Measurements from ENCODE around the gene MST1. TPM values are rescaled to one million over a fixed set of nuclear protein-coding genes. Genes with fewer than 3 reads are reported as not detected.
A peak's percentile ranks its signal among the peaks of the same experiment; 100 is the strongest.

The MST1 gene
- total and polyA plus RNA-seq, 8 donors: 17.2 to 150 (median 24.7) TPM

DNA sequence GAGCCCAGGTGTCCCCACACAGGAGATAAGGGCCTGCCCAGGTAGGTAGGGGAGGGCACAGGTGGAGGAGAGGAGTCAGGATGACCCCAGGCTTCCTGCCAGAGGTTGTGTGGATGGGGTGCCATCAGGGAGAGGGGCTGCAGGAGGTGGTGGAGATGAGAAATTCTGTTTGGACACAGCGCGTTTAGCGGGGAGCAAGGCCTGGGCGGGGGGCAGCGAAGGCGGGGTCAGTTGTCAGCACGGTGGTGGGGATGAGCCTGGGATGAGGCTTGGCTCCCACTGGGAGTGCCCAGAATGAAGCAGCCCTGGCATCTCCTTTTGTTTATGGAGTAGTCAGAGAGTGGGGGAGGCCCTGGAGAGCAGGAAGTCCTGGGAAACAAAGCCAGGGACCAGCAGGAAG is 14.7 kb upstream of the MST1 start:
- no peaks in the 10 kb centered on the region for H3K27me3 ChIP-seq
- ATAC-seq (no peak), DNase-seq (peak in 1 of 6 donors; percentile 55), FAIRE-seq (no peak)
- WGBS, 2 donors: 95 to 96% methylated on average over 7 of the region's 7 CpGs
- peaks cover 0 to 9% (median 0%) of the 10 kb centered on the region in 3 donors for H3K36me3 ChIP-seq
- H3K27ac ChIP-seq: no peak overlapping the region
- no peaks in the 10 kb centered on the region for H3K4me1 ChIP-seq
- no peaks in the 10 kb centered on the region for H3K9me3 ChIP-seq
- TF ChIP-seq, protein P1, sequence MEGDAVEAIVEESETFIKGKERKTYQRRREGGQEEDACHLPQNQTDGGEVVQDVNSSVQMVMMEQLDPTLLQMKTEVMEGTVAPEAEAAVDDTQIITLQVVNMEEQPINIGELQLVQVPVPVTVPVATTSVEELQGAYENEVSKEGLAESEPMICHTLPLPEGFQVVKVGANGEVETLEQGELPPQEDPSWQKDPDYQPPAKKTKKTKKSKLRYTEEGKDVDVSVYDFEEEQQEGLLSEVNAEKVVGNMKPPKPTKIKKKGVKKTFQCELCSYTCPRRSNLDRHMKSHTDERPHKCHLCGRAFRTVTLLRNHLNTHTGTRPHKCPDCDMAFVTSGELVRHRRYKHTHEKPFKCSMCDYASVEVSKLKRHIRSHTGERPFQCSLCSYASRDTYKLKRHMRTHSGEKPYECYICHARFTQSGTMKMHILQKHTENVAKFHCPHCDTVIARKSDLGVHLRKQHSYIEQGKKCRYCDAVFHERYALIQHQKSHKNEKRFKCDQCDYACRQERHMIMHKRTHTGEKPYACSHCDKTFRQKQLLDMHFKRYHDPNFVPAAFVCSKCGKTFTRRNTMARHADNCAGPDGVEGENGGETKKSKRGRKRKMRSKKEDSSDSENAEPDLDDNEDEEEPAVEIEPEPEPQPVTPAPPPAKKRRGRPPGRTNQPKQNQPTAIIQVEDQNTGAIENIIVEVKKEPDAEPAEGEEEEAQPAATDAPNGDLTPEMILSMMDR (IDR thresholded peaks at IDR 0.05): no peak
- H3K4me3 ChIP-seq: no peak overlapping the region
- intact Hi-C loops (cut with DNase I): loop anchor here in 2 of 3 donors (5.0 to 10.0 kb wide), 2 partner anchors 138 to 141 kb away; no protein-coding TSS in a partner anchor

DNA sequence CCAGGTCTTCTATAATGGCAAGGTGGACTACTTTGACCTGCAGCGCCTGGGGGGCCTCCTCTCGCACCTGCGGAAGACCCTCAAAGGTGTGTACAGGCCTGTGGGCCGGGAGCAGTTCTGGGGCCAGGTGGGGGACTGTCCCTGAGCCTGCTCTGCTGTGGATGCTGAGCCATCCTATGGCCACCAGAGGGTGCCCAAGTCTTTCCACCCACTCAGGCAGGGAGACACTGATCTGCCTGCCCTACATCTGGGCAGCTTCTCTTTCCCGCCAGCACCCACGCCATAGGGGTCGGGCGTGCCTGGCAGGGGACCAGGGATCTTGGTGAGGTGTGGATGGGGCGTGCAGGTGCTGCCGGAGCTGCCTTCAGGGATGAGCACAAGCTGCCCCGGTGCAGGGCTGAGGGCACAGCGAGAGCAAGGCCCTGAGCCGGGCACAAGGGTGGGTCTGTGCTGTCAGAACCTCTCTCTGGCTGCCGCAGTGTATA is 14.2 kb upstream of the MST1 start:
- no peak overlapping the region for H3K27ac ChIP-seq
- 45 to 52% methylated on average over 14 of the region's 14 CpGs for WGBS, 2 donors
- H3K4me3 ChIP-seq: no peak overlapping the region
- no peaks in the 10 kb centered on the region for H3K27me3 ChIP-seq
- FAIRE-seq (no peak), DNase-seq (peak in 4 of 6 donors; percentile 53 to 79 (median 72)), ATAC-seq (peak; percentile 81 to 96 (median 91))
- H3K9me3 ChIP-seq: no peaks in the 10 kb centered on the region
- H3K4me1 ChIP-seq: no peaks in the 10 kb centered on the region
- intact Hi-C loops (cut with DNase I): loop anchor here in 2 of 3 donors (5.0 to 10.0 kb wide), 2 partner anchors 139 to 141 kb away; no protein-coding TSS in a partner anchor
- TF ChIP-seq, protein P1 (IDR thresholded peaks at IDR 0.05): peak; percentile 73 to 86 (median 82)
- H3K36me3 ChIP-seq: peaks cover 0 to 9% (median 0%) of the 10 kb centered on the region in 3 donors

DNA sequence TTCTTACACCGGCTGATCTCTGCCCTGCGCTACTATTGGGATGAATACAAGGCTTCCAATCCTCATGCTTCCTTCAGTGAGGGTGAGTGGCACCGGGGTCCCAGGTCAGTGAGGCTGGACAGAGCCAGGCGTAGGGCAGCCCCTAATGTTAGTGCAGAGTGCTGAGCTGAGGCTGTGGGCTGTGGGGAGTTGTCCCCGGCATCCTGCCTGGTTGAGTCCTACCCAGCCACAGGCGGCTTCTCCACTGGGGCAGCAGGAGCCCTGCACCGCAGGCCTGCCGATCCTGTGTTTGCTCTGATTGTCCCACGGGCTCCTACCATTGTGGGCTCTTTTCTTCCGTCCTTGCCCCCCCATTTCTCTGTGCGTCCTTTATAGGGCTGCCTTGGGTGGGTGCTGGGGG is 13.4 kb upstream of the MST1 start:
- Histone ChIP-seq H3K4me3 (no peak overlapping the region), H3K36me3 (peaks cover 0 to 9% (median 0%) of the 10 kb centered on the region in 3 donors), H3K4me1 (no peaks in the 10 kb centered on the region), H3K9me3 (no peaks in the 10 kb centered on the region), H3K27me3 (no peaks in the 10 kb centered on the region), H3K27ac (no peak overlapping the region)
- ATAC-seq (no peak), DNase-seq (peak in 2 of 6 donors; percentile 17 to 61), FAIRE-seq (no peak)
- intact Hi-C loops (cut with DNase I): loop anchor here in 2 of 3 donors (5.0 to 10.0 kb wide), 2 partner anchors 140 to 142 kb away; no protein-coding TSS in a partner anchor
- WGBS, 2 donors: 84 to 89% methylated on average over 11 of the region's 11 CpGs
- TF ChIP-seq, protein P1 (IDR thresholded peaks at IDR 0.05): no peak

DNA sequence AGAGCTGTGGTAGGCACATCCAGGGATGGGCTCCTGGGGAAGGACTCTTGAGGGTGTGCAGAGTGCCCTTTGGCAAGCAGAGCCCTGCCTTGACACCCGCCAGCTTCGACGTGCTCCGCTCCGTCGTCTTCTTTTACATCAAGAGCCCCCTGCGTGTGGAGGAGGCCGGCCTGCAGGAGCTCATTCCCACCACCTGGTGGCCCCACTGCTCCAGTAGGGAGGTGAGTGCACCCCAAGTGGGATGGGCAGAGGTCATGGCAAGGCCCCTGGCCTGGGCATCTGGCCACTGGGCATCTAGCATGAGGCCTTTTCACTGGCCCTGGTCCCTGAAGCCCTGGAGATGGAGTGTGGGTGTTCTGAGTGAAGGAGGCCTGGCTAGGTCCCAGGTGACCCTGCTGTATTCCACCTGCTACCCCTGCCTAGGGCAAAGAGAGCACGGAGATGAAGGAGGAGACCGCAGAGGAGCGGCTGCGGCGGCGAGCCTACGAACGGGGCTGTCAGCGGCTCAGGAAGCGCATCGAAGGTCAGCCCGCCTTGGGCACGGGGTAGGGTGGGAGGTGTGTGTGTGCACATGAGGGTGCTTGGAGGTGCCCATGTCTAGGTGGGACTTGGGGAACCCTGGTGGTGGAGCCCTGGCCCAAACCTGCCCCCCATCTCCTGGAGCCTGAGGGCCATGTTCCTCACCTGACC is 12.3 kb upstream of the MST1 start:
- Histone ChIP-seq H3K9me3 (no peaks in the 10 kb centered on the region), H3K4me3 (no peak overlapping the region), H3K36me3 (peaks cover 0 to 9% (median 0%) of the 10 kb centered on the region in 3 donors), H3K27ac (no peak overlapping the region), H3K27me3 (no peaks in the 10 kb centered on the region), H3K4me1 (no peaks in the 10 kb centered on the region)
- ATAC-seq (no peak), FAIRE-seq (no peak), DNase-seq (peak in 2 of 6 donors; percentile 36 to 67)
- intact Hi-C loops (cut with DNase I): loop anchor here in 2 of 3 donors (5.0 to 10.0 kb wide), 2 partner anchors 141 to 143 kb away; no protein-coding TSS in a partner anchor
- WGBS, 2 donors: 85 to 87% methylated on average over 21 of the region's 21 CpGs
- TF ChIP-seq, protein P1 (IDR thresholded peaks at IDR 0.05): peak in 1 of 4 donors; percentile 20

Measured in pancreas (tissue), 10 donors.